GM06990 (cell line): ENCODE data around the gene PLPP4.

ENCODE experiments used
- DNase-seq: peaks from one replicate; pipeline ENCODE4 v3.0.0-alpha.2; 2011; ENCODE audit not compliant: insufficient read length; ENCODE audit errors: extremely low read depth
- H3K27me3 ChIP-seq: replicated peaks from 2 replicates; pipeline ENCODE4 v1.6.0; 2011; ENCODE audit warnings: low read length; ENCODE audit not compliant: control insufficient read depth, insufficient read depth
- H3K36me3 ChIP-seq: 2 replicates; pipeline ENCODE4 v1.5.1; 2011; ENCODE audit warnings: low read length; ENCODE audit not compliant: control insufficient read depth, insufficient read depth
- H3K4me3 ChIP-seq: replicated peaks from 2 replicates; pipeline ENCODE4 v1.5.1; 2011; ENCODE audit warnings: low read depth, mild to moderate bottlenecking, control low read depth, low read length
- CTCF ChIP-seq: IDR thresholded peaks from 2 replicates; pipeline ENCODE4 v1.5.1; 2011; ENCODE audit warnings: low read length, control low read depth, mild to moderate bottlenecking, inconsistent platforms; ENCODE audit not compliant: insufficient read depth, poor library complexity, severe bottlenecking

PLPP4 gene

DNA sequence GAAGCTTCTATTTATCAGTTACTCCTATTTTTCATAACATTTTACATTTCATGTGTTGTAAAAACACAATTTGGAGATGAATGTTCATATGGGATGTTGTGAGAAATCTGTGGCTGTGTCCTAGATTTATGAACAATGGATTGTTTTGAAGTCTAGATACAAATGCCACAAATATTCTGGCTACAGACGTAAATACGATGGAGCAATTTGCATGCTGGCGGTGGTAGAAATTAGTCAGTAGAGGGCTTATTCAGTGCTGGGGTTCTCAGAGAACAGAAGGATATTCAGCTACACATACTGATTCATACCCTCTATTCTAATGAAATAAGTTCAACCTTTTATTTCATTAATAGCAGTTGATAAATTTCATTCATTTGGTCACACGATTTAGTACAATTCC lies 48.8 kb downstream of the PLPP4 start:
- TF ChIP-seq CTCF, result no peak
- no peak for DNase-seq
- H3K36me3 ChIP-seq, result no peaks in the 10 kb centered on the region
- H3K27me3 ChIP-seq, result no peaks in the 10 kb centered on the region; the same call in 1 of the 2 replicates
- H3K4me3 ChIP-seq, result no peak overlapping the region

- no peak for DNase-seq
- no peak overlapping the region for H3K4me3 ChIP-seq
Observed at GRCh38 chr10:120506674-120507073, 49.6 kb downstream of the PLPP4 start.

GRCh38 chr10:120507175-120507574 lies 50.1 kb downstream of the PLPP4 start:
- no peak for TF ChIP-seq CTCF
- no peak for DNase-seq
- Histone ChIP-seq H3K36me3 (no peaks in the 10 kb centered on the region), H3K4me3 (no peak overlapping the region), H3K27me3 (no peaks in the 10 kb centered on the region; the same call in 1 of the 2 replicates)

More at GRCh38 chr10:120506674-120507073, 49.6 kb downstream of the PLPP4 start:
- TF ChIP-seq CTCF, result no peak
- H3K27me3 ChIP-seq, result no peaks in the 10 kb centered on the region; the same call in 1 of the 2 replicates
- H3K36me3 ChIP-seq, result no peaks in the 10 kb centered on the region

DNA sequence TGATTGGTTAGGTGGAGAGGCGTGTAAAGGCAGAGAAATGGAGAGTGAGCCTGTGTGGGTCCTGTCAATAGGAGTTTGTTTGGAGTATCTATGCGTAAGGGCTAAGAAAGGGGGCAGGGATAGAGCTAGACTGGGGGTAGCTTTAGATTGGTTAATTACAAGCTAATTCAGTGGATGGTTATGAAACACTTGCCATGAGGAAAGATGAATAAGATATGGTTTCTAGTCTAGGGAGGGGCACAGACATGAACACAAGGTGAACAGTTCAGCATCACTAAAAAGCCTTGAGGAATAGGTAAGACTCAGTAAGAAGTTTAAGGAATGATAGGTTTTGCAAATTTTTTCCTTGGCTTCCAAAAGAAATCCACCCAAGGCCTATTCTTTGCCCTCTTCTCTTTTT lies 50.6 kb downstream of the PLPP4 start:
- no peak for DNase-seq
- H3K27me3 ChIP-seq, result no peaks in the 10 kb centered on the region; the same call in 1 of the 2 replicates
- H3K4me3 ChIP-seq, result no peak overlapping the region
- H3K36me3 ChIP-seq, result no peaks in the 10 kb centered on the region
- no peak for TF ChIP-seq CTCF

DNA sequence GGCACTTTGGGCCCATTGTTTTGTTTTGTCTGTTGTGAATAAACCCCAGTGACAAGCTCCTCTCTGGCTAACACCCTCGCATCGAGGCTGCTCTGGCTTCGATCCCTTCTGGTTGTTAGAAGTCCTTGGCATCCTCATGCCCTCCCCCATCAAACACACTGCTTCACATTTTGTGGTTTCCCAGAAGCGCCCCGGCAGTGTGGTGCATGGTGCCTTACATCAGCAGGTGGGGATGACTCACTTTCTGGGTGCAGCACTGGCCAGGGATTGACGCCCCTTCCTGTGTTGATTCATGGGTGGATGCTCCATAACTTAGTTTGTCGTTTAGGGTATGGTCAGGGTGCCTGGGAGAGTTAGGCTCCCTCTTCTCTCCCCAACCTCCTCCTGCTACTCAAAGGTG lies 51.4 kb downstream of the PLPP4 start:
- no peak overlapping the region for H3K4me3 ChIP-seq
- H3K36me3 ChIP-seq, result no peaks in the 10 kb centered on the region
- TF ChIP-seq CTCF, result no peak
- H3K27me3 ChIP-seq, result no peaks in the 10 kb centered on the region; the same call in 1 of the 2 replicates
- DNase-seq, result peak; percentile 20

GRCh38 chr10:120508966-120509365 lies 51.9 kb downstream of the PLPP4 start:
- no peaks in the 10 kb centered on the region for H3K36me3 ChIP-seq
- no peak for DNase-seq
- no peak overlapping the region for H3K4me3 ChIP-seq
- TF ChIP-seq CTCF, result no peak
- H3K27me3 ChIP-seq, result no peaks in the 10 kb centered on the region; the same call in 1 of the 2 replicates
